IPS DF 4.7 (cell line): Measurements from ENCODE around the gene ADH7.

Source experiments
- DNase-seq: peaks from one replicate; pipeline ENCODE4 v3.0.0-alpha.2; 2013; ENCODE audit warnings: low spot score; ENCODE audit errors: extremely low read depth

The ADH7 gene

DNA sequence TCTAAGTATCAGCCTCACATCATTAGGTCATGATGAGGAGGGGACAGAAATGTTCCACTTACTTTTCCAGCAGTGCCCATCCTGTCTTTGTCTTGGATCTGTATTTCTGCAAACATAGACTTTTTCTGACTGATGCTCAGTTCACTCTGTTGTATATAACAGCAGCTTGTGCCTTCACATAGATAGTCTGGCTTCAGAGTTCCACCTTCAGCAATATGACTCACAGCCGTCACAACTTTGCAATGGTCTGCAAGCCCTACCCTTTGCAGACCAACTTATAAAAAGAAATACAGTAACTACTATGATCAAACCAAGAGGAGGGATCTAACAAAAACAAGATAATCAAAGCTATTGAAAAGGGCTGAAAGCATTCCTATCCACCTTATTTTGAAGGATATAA lies at the start of gene ADH7:
Gene ADH7 (minus strand): TSS at position 189 of the 400 bp plus-strand sequence. CDS start 109 bp downstream, at position 80.
- DNase-seq, result no peak

DNA sequence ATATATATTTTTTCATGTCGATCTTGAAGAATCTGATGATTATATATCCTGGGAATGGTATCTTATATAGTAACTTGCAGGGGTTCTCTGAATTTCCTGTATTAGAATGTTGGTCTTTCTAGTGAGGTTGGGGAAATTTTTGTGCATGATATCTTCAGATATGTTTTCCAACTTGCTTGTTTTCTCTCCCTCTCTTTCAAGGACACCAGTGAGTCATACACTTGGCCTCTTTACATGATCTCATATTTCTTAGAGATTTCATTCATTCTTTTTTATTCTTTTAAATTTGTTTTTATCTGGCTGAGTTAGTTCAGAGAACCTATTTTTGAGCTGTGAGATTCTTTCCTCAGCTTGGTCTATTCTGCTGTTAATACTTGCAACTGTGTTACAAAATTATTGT lies 48.5 kb upstream of the ADH7 start:
- DNase-seq, result no peak

GRCh38 chr4:99473131-99473530 lies 38.0 kb upstream of the ADH7 start:
- no peak for DNase-seq

- no peak for DNase-seq
Measured at GRCh38 chr4:99471896-99472295, 36.8 kb upstream of the ADH7 start.

DNA sequence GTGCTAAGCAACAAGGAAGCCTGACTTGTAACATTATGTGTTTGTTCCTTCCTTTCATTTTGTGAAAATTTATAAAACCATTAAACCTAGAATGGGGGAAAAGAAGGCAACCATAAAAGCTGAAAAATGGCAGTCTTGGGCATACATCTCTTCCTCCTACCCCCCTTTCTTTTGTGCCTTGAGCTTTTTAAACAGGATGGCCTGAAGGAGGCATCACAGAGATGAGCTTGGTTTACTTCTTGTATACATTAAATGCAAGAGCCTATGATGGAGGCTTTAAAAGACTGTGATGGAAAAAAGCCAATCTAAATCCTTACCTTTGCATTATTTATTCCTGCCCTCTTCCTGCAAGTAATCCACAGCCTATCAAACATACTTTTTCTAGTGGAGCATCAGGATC lies 36.2 kb upstream of the ADH7 start:
- DNase-seq, result no peak

- DNase-seq, result no peak
Measured at GRCh38 chr4:99468889-99469288, 33.7 kb upstream of the ADH7 start.

DNA sequence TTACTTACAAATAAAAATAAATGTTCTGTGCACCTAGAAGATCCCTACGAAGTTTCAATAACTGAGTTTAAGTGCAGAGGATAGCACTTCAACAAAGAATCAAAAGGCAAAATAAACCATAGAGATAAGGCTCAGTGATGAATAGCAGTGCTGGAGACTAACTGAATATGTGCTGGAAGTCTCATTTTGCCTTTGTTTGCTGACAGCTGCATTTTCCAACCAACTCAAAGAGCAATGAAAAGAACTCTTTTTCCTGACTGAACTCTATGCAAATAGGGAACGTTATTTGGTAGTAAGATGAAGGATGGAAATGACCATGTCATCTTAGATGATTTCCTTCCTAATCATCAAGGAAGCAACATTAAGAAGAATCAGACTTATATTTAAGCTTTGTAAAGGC lies 32.7 kb upstream of the ADH7 start:
- no peak for DNase-seq

GRCh38 chr4:99463566-99463965 lies 28.4 kb upstream of the ADH7 start:
- no peak for DNase-seq

DNA sequence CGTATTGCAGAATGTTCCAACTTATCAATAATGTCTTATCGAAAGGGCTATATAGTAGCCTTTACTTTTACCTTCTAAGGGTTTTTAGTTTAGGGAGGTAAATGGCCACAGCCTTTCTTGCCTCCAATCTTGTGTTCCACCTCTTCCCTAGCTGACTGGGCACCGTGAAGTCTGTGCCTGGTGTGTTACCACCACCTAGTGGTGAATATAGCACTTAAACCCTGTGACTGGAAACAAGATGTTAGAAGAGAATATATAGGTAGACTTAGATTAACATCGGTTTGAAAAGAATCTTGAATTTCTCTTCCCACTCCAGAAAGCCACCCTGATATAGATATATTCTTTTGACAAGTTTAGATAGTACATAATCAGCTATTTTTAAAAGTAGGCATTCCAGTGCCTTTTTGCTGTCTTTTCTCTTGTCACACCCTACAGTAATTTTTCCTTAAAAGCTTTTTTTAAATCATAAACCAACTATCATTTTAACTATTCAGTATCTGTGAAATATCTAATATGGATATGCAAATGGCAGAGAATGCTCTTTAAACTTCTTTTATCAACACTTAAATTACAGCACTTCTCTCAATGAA lies 27.8 kb upstream of the ADH7 start:
- DNase-seq, result peak; percentile 49

DNA sequence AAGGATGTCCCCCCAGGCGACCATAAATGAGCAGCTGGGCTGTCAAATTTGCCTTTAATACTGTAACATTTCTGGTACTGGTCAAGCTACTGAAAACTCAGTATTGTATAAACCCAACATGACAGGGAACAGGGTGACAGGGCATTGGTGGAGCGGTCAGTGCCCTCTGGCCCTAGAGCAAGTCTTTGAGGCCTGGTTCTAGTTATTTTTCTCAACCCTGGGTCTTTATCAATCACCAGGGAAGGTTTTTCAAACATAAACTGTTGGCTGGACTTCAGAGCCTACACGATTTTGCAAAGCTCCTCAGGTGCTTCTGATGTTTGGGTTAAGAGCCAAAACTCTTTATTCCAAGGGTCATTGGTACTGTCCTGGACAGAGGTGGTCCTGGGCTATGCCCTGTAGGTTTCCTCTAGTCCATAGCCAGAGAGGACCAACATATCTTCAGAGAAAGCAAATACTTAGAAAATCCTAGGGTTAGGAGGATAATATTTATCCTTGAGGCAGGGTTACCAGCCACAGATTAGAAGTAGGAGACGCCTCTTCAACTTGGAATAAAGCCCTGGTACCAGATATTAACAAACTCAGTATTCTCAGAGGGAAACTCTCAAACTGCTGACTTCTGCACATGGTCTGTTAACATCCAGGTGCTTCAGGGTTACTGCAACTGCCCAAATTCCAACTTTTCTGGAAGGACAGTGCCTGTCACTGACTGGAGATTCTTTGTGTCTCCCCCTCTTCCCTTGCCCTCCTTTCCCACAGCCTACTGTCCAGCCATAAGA lies 26.7 kb upstream of the ADH7 start:
- no peak for DNase-seq

- no peak for DNase-seq
Measured at GRCh38 chr4:99459546-99460042, 24.5 kb upstream of the ADH7 start.

DNA sequence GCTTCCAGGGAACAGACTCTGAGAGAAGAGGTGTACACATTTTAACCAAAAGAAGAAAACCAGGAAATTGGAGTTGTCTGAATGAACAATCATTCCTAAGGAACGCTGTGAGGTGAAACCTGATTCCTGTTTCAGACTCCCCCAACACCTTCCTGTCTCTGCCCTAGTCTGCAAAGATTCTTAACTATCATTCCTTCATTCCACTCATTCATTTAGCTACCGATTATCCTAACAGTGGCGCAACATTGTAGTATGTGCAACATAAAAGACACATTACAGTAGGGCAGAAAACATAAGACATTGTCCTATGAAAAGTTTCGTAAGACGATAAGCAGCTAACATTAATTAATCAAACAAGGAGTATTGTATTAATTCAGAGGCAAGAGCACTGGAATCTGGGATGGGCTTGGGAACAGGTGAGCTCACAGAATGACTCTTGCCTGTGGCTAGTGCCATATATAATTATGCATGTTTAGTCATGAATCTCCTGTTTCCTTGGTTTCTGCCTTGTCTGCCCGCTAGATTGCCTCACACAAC lies 23.8 kb upstream of the ADH7 start:
- no peak for DNase-seq

- DNase-seq, result no peak
Measured at GRCh38 chr4:99457676-99458075, 22.5 kb upstream of the ADH7 start.

DNA sequence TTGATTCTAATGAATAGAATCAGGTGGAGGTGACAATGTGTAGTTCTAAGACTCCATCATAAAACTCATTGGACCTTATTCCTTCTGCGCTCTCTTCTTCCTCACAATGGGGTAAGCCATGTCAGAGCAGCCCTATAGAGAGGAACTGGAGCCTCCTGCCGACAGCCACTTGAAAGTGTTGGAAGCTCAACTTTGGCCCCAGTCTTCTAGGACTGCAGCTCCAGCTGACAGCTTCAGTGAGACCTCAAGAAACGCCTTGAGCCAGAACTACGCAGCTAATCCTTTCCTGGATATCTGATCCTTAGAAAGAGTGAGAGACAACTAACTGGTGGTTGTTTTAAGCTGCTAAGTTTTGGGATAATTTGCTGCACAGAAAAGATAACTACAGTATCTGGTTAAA lies 22.1 kb upstream of the ADH7 start:
- no peak for DNase-seq

DNA sequence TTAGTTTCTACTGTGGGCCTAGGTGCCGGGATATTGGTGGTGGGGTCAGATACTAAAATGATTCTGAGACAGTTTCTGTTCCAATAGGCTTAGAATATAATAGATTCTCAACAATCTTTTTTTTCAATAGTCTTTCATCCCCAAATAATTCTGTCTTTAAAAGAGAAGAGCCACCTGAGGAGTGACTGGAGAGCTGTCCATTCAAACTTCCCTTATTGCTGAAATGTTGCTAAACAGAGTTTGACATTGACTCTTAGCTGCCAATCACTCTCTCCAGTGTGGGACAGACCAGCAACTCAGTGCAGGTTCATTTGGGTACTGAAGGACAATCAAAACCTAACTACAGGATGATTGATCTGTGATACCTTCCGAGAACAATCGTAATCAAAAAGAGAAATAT lies 12.4 kb upstream of the ADH7 start:
- no peak for DNase-seq

DNA sequence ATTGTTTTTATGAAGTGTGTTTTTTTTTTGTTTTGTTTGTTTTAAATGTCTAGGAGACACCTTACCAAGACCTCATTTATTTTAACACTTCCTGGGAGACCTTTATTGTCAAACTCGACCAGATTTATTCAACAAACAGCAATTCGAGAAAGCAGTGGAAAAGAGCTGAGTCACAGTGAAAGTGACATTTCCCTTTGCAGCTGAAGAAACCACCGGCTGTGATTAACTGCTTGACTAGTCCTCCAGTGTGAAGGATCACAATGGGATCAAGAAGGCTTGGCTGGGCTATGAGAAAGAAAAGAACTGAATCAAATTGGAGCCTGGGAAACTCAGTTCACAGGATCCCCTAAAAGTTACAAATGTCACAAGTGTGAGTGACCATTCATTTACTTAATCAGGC lies 11.9 kb upstream of the ADH7 start:
- peak; percentile 14 for DNase-seq

DNA sequence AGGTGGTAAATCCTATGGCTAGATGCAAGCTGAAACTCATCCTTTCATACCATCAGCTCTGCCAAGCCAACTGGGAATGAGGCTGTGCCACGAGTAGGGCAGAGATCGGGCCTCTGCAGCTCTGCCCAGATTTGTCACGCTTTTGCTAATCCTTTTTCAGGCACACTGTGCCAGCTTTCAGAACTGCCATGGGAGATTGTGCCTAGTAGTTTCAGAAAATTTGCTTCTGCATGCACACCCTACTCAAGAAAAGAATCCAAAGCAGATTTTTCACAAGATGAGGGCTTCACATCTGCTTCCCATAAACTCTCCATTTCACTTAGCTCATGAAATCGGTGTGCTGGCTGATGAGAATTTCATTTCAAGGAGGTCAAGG lies 3.3 kb upstream of the ADH7 start:
- DNase-seq, result no peak

DNA sequence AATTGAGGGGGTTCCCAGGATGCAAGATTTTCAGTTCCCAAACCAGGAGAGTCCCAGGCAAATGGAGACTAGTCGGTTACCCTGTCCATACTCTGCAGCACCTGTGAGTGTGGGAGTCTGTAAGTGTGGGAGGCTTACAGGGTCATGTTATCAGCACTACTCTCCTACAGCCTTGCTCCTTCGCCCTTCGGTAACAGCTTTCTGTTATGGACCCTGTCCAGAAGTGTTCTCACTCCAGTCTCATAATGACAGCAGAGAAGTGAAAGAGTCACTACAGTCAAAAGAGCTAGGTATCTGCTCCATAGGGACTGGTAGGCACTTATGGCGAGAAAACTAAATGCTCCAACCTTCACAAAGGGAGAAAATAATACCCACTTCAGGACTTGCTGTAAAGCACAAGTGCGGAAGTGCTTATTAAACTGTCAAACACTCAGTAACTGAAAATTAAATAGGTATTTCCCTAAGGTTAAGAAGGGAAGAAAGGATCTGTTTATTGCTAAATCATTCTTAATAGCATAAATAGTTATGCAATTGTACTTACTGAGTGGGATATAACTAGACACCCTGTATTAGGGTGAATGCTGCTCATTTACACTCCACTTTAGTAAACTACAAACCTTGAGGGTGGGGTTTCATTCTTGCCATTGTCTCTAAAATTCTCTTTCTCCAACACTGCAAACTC lies 2.7 kb upstream of the ADH7 start:
- DNase-seq, result no peak

DNA sequence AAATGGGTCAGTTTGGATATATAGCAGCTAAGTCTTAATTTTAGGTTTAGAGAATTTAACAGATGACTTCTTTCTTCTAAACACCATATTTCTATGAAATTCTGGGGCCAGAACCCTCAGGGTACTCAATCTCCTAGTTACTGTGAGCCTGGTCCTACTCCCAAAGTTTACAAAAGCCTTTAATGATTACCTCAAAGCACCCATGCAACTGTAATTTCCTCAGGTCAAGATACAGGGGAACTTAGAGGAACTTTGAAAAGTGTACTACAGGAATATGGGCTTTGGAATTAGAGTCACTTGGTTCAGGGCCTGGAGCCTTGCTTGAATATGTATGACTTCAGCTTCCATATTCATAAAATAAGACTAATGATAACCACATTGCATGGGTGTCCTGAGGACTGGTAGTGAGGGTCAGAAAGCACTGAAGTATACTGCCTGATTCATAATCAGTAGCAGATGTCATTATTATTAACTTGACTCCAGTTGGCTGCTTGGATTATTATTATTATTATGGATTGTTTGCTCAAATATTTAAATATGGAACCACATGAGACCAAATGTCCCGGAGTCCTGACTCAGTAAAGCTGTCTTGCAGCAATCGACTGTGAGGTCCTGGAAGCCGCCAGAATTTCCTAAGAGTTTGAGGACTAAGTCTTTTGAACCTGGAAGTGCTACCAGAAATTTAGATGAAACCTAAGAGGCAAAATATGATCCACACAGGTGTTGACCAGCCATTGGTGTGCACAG lies 2.0 kb upstream of the ADH7 start:
- DNase-seq, result no peak

- no peak for DNase-seq
Measured at GRCh38 chr4:99436462-99436861, 1.3 kb upstream of the ADH7 start.

DNA sequence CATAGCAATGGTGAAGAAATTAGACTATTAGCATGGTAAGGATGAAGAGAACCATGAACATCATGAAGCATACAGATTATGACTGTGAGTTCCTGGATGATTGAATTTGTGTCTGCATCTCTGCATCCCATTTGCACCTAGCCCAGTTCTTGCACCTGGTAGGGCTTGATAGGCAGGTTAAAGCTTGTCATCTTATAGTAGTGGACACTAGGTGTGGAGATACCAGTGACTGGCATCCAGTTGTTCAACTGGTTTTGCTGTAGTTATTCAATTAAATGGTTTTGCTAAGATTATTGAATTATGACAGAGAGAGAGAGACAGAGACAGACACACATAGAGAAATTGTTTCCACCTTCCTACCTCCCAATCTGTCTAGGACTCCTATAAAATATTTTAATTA lies 5.0 kb downstream of the ADH7 start:
- DNase-seq, result no peak

GRCh38 chr4:99417125-99417524 lies 18.0 kb downstream of the ADH7 start:
- DNase-seq, result no peak
